HG02852 (cell line): ENCODE results near the gene EXOSC7.

ENCODE experiments used
- ATAC-seq: cut with Tn5 transposase; IDR thresholded peaks from one replicate; pipeline ENCODE4 v1.9.1; 2021; ENCODE audit warnings: mild to moderate bottlenecking, moderate library complexity; ENCODE audit not compliant: unreplicated experiment

Gene EXOSC7

GRCh38 chr3:44992555-44993470 lies 16.8 kb downstream of the EXOSC7 start:
- no peak for ATAC-seq

GRCh38 chr3:44993471-44994205 lies 17.6 kb downstream of the EXOSC7 start:
- ATAC-seq, result no peak

GRCh38 chr3:44995142-44995770 lies 19.2 kb downstream of the EXOSC7 start:
- no peak for ATAC-seq

- ATAC-seq, result no peak
These were observed 20.5 kb downstream of the EXOSC7 start for GRCh38 chr3:44996556-44996969.

- ATAC-seq, result no peak
These were observed 23.7 kb downstream of the EXOSC7 start for GRCh38 chr3:44999782-45000181.

GRCh38 chr3:45000823-45001222 lies 24.8 kb downstream of the EXOSC7 start:
- no peak for ATAC-seq

GRCh38 chr3:45001738-45002137 lies 25.7 kb downstream of the EXOSC7 start:
- no peak for ATAC-seq

- ATAC-seq, result no peak
These were observed 26.2 kb downstream of the EXOSC7 start for GRCh38 chr3:45002139-45002660.

GRCh38 chr3:45002720-45003119 lies 26.7 kb downstream of the EXOSC7 start:
- no peak for ATAC-seq

GRCh38 chr3:45003406-45003805 lies 27.4 kb downstream of the EXOSC7 start:
- ATAC-seq, result no peak

- no peak for ATAC-seq
These were observed 27.8 kb downstream of the EXOSC7 start for GRCh38 chr3:45003859-45004258.

- no peak for ATAC-seq
These were observed 31.0 kb downstream of the EXOSC7 start for GRCh38 chr3:45007091-45007490.

- no peak for ATAC-seq
These were observed 32.1 kb downstream of the EXOSC7 start for GRCh38 chr3:45008117-45008516.

GRCh38 chr3:45009868-45010267 lies 33.8 kb downstream of the EXOSC7 start:
- no peak for ATAC-seq

- ATAC-seq, result no peak
These were observed 34.8 kb downstream of the EXOSC7 start for GRCh38 chr3:45010811-45011333.

GRCh38 chr3:45011756-45012508 lies 35.9 kb downstream of the EXOSC7 start:
- ATAC-seq, result peak; percentile 52

GRCh38 chr3:45012577-45012976 lies 36.5 kb downstream of the EXOSC7 start:
- ATAC-seq, result no peak

- no peak for ATAC-seq
These were observed 40.9 kb downstream of the EXOSC7 start for GRCh38 chr3:45016916-45017315.

GRCh38 chr3:45017821-45018220 lies 41.8 kb downstream of the EXOSC7 start:
- no peak for ATAC-seq

GRCh38 chr3:45020534-45020933 lies 44.5 kb downstream of the EXOSC7 start:
- no peak for ATAC-seq
